Measurements from ENCODE around the gene RASGRF1. TPM values are rescaled to one million over a fixed set of nuclear protein-coding genes. Genes with fewer than 3 reads are reported as not detected.

RASGRF1 gene
- total RNA-seq, 6 experiments from 2014 or later: 0.29 TPM; not detected in 5

GRCh38 chr15:78923015-78923414, 167.6 kb downstream of the RASGRF1 start:
- DNase-seq: no peak
- ATAC-seq: no peak
- TF ChIP-seq CTCF (IDR thresholded peaks at IDR 0.05): no peak
- TF ChIP-seq POLR2A (IDR thresholded peaks at IDR 0.05): no peak
- Histone ChIP-seq H3K27me3 (no peaks in the 10 kb centered on the region), H3K4me3 (no peak overlapping the region), H3K27ac (no peak overlapping the region), H3K4me1 (no peaks in the 10 kb centered on the region), H3K9me3 (no peaks in the 10 kb centered on the region), H3K36me3 (peaks cover 0 to 61% (median 20%) of the 10 kb centered on the region in 4 donors)
- WGBS (ENCODE audit: insufficient coverage, low coverage, low lambda C conversion rate, missing lambda C conversion rate): 67% methylated on average over 7 of the region's 7 CpGs
- intact Hi-C loops (cut with DNase I): loop anchor here (10.0 kb wide), 3 partner anchors 52 to 252 kb away; no protein-coding TSS in a partner anchor

GRCh38 chr15:78922527-78922926, 168.1 kb downstream of the RASGRF1 start:
- no peak overlapping the region for H3K4me3 ChIP-seq
- DNase-seq: no peak
- 67% methylated on average over 3 of the region's 7 CpGs for WGBS (ENCODE audit: insufficient coverage, low coverage, low lambda C conversion rate, missing lambda C conversion rate)
- intact Hi-C loops (cut with DNase I): loop anchor here (10.0 kb wide), 3 partner anchors 52 to 252 kb away; no protein-coding TSS in a partner anchor
- no peak for TF ChIP-seq CTCF (IDR thresholded peaks at IDR 0.05)
- TF ChIP-seq POLR2A (IDR thresholded peaks at IDR 0.05): no peak
- no peaks in the 10 kb centered on the region for H3K9me3 ChIP-seq
- no peak overlapping the region for H3K27ac ChIP-seq
- H3K4me1 ChIP-seq: peaks cover 0 to 3% (median 0%) of the 10 kb centered on the region in 4 donors
- H3K36me3 ChIP-seq: peaks cover 0 to 58% (median 20%) of the 10 kb centered on the region in 4 donors
- no peaks in the 10 kb centered on the region for H3K27me3 ChIP-seq
- ATAC-seq: no peak

DNA sequence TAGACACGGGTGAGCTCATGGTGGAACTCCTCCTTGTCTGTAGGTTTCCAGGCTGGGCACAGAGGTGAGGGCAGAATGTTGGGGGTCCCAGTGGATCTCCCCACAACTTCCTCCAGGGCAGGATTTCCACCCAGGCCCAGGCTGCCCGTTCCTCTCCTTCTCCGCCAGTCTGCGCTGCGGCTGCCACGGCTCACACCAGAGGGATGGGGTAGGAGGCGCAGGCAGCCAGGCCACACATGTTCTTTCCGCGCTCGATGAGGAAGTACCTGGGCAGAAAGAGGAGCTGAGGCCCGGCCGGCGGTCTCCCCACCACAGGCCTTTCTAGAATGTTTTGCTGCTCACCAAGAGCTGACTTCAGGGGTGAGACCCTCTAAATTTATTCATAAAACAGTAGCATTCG, 168.6 kb downstream of the RASGRF1 start:
- Histone ChIP-seq H3K27ac (no peak overlapping the region), H3K4me1 (peaks cover 0 to 8% (median 0%) of the 10 kb centered on the region in 4 donors), H3K36me3 (peaks cover 0 to 53% (median 20%) of the 10 kb centered on the region in 4 donors), H3K9me3 (no peaks in the 10 kb centered on the region), H3K27me3 (no peaks in the 10 kb centered on the region), H3K4me3 (no peak overlapping the region)
- intact Hi-C loops (cut with DNase I): loop anchor here (10.0 kb wide), 3 partner anchors 53 to 253 kb away; no protein-coding TSS in a partner anchor
- TF ChIP-seq CTCF (IDR thresholded peaks at IDR 0.05) (no peak), POLR2A (IDR thresholded peaks at IDR 0.05) (no peak)
- ATAC-seq (peak in 1 of 4 donors; percentile 5), DNase-seq (no peak)
- 83% methylated on average over 1 of the region's 14 CpGs for WGBS (ENCODE audit: insufficient coverage, low coverage, low lambda C conversion rate, missing lambda C conversion rate)

- H3K27ac ChIP-seq: no peak overlapping the region
- no peaks in the 10 kb centered on the region for H3K27me3 ChIP-seq
- no peak for TF ChIP-seq CTCF (IDR thresholded peaks at IDR 0.05)
- no peak for TF ChIP-seq POLR2A (IDR thresholded peaks at IDR 0.05)
- 83% methylated on average over 5 of the region's 6 CpGs for WGBS (ENCODE audit: insufficient coverage, low coverage, low lambda C conversion rate, missing lambda C conversion rate)
- intact Hi-C loops (cut with DNase I): loop anchor here (10.0 kb wide), 3 partner anchors 53 to 253 kb away; no protein-coding TSS in a partner anchor
- H3K9me3 ChIP-seq: no peaks in the 10 kb centered on the region
- ATAC-seq (no peak), DNase-seq (no peak)
- H3K36me3 ChIP-seq: peaks cover 0 to 53% (median 20%) of the 10 kb centered on the region in 4 donors
- peaks cover 0 to 13% (median 0%) of the 10 kb centered on the region in 4 donors for H3K4me1 ChIP-seq
- no peak overlapping the region for H3K4me3 ChIP-seq
Measured at GRCh38 chr15:78921517-78921916, 169.1 kb downstream of the RASGRF1 start.
